ENCODE results near the gene ST3GAL6.

The ST3GAL6 gene

GRCh38 chr3:98777286-98777685 is 14.1 kb downstream of the ST3GAL6 start:
- no peak for DNase-seq (ENCODE audit: low spot score)

DNA sequence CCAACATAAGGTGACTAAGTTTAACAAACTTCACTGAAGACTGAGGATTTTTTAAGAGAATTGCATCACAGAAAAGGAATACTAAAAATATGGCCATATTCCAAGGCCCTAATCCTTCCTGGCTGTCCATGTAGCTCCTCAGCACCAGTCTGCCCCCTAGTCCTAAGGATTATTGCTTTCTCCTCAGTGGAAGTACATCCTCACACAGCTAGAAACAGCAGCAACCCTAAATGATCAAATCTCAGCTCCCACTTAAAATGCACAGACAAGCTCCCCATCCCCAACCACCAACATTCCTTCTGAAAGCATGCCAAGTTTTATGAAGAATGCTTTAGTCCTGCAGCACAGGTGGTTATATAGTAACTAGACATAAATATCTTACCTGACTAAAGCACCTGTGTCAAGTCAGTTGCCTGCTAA is 14.7 kb downstream of the ST3GAL6 start:
- DNase-seq (ENCODE audit: low spot score), result no peak

GRCh38 chr3:98778383-98778782 is 15.2 kb downstream of the ST3GAL6 start:
- no peak for DNase-seq (ENCODE audit: low spot score)

GRCh38 chr3:98778852-98779413 is 15.8 kb downstream of the ST3GAL6 start:
- peak; percentile 79 for DNase-seq (ENCODE audit: low spot score)

- DNase-seq (ENCODE audit: low spot score), result no peak
Measured at GRCh38 chr3:98779541-98780335, 16.6 kb downstream of the ST3GAL6 start.

DNA sequence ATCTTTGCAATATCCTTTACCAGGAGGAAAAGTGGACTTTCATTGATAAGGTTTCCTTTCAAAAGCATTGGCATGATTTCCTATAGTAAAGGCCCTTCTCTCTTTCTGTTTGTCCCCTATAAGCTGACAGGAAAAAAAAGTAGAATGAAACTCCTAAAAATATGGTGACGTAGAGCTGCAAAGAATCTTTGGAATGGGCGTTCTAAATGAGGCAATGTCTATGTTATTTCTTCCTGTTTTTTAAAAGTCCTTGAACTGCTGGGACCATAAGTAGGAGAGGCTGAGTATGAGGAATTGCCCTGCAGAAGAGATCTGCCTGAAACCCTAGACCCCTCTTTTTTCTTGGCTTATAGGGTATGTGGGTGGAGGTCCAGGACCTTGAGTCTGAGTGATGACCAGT is 17.2 kb downstream of the ST3GAL6 start:
- DNase-seq (ENCODE audit: low spot score), result no peak

- no peak for DNase-seq (ENCODE audit: low spot score)
Measured at GRCh38 chr3:98782824-98783500, 19.8 kb downstream of the ST3GAL6 start.

DNA sequence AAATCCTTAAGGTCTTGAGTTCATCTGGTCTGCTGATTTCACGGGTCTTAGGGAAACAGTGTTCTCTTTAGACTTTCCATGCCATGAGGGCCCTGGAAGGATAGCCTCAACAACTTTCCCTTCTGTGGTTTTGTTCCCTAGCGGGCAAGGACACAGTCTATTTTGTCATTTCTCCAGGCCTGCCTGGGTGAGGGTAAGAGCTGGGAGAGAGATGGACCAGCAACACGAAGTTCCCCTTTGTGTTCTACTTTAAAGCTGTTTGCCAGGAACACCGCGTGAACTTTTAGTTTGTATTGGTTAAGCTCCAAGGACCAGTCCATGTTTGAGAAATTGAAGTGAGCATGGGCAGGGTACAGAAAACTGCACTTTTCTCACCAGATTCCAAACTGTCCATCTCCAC is 20.9 kb downstream of the ST3GAL6 start:
- DNase-seq (ENCODE audit: low spot score), result no peak

- DNase-seq (ENCODE audit: low spot score), result no peak
Measured at GRCh38 chr3:98784666-98785600, 21.8 kb downstream of the ST3GAL6 start.

DNA sequence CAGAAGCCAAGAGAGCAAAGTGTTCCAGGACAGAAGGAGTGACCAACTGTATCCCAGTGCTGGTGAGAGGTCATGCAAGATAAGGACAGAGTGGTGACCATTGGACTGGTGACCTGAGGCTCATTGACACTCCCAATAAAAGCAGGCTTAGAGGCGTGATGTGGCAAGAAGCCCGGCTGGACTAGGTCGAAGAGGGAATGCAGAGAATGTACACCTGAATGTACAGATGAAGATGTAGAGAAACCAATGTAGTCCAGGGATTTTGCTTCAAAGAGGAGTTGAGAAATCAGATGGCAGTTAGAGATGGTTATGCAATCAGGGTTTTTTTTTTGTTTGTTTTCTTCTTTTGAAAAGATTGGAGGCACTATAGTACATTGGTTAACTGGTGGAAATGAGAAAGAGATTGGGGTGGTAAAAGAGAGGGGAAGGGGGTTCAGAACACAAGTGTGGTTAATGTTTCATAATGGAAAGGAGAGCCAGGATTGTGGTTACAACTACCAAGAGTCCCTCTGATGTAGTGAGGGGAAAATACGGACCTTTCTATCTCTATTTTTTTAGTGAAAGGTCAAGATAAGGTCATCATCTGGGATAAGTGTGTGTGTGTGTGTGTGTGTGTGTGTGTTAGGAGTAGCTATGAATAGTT is 23.3 kb downstream of the ST3GAL6 start:
- DNase-seq (ENCODE audit: low spot score), result no peak

- DNase-seq (ENCODE audit: low spot score), result no peak
Measured at GRCh38 chr3:98787181-98787580, 24.0 kb downstream of the ST3GAL6 start.

GRCh38 chr3:98788651-98789050 is 25.5 kb downstream of the ST3GAL6 start:
- no peak for DNase-seq (ENCODE audit: low spot score)

DNA sequence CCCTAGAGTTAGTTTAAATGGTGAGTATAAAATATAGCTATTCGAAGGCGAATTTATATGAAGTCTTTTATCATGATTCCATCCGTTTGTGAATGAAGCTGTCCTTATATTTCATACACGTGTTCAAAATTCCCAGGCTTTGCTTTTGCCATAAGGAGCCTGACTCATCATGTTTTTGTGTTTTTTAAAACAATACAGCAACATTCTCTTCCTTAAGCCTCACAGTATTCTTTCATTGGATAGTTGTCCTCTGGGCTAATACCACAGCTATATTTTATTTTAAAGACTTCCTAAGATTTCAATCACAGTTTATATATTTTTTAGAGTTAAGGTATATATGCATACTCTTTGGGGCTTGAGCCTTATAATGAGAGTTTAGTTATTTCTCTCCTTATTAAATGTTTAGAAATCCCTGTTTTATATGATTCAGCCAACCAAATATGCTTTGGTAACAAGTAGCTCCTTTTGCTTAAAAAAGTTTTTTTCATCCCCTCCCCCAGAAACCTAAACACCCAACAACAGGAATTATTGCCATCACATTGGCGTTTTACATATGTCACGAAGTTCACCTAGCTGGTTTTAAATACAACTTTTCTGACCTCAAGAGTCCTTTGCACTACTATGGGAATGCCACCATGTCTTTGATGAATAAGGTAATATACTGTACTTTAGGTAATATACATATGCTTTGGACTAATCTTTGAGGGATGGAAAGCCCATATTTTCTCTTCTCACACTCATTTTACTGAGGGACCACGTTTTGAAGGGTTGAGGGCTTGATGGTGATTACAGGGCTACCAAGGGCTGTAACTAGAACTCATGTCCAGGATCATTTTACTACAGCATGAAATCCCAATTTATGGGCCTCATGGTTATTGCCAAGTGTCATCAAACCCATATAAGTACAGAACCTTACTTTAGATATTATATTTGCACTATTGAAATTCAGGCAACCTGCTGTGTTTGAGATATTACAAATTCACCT is 28.5 kb downstream of the ST3GAL6 start:
- DNase-seq (ENCODE audit: low spot score), result peak; percentile 28

DNA sequence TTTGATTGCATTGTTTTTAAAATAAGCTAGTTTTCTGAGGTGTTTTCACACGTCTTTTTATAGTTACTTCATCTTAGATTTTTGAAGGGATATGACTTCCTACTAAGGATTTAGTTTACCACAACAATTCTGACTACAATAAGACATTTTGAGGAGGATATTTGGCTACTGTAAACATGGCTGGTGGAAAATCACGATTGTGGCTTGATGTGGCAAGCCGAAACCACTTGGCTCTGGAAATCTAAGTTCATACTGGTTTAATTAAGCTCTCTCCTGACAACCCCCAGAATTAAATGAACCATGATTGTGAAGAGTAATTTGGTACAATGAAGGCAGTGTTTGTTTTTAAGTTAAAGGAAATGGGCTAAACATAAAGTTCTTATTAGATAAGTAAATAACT is 30.8 kb downstream of the ST3GAL6 start:
- DNase-seq (ENCODE audit: low spot score), result no peak

- DNase-seq (ENCODE audit: low spot score), result no peak
Measured at GRCh38 chr3:98796334-98796733, 33.2 kb downstream of the ST3GAL6 start.

DNA sequence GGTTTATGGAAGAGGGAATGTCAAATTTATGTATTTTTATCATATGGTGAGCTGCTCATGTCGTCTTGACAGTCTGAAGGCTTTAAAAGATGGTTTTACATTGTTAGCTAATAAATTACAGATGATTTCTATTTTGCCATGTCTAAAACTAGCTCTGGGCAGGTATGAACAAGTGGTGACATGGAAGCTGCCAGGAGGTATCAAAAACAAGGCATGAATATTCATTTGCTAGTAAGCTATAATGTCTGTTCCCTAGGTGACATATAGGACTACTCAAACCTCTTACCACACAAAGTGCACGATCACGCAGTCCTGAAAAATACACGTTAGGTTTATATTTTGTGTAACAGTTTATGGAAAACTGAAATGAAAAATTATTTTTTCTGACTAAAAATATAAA is 34.8 kb downstream of the ST3GAL6 start:
- DNase-seq (ENCODE audit: low spot score), result no peak

GRCh38 chr3:98798820-98799219 is 35.7 kb downstream of the ST3GAL6 start:
- no peak for DNase-seq (ENCODE audit: low spot score)

- no peak for DNase-seq (ENCODE audit: low spot score)
Measured at GRCh38 chr3:98799479-98799878, 36.3 kb downstream of the ST3GAL6 start.

GRCh38 chr3:98800401-98800800 is 37.3 kb downstream of the ST3GAL6 start:
- DNase-seq (ENCODE audit: low spot score), result no peak

DNA sequence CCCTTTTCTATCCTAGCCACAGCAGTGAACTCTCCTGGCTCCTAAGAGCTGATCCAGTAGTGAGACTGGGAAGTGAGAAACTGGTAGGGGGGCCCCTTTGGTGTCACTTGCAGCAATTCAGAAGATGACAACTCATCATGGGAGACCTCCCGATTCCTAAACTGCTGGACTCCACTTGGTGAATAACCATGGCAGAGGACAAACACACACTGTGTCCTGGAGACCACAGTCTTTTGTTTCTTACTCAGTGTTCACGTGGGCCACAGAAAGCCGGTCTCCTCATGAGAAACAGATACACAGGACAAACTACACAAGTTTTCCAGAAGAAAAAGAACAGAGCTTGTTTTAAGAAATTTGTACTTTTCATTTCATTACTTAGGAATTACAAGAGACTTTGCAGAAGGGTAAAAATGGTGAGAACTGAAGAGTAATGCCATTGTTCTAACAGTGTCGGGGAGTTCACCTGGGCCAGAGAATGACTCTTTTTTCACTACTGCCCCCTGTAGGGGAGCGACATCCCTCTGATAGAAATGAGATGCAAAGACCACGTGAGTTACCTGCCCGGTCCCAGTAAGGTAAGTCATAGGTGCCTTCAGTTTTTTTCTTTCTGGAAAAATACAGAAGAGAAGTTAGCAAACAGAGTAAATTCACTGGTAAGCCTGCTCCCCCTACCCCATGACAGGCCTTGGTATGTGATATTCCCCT is 38.1 kb downstream of the ST3GAL6 start:
- DNase-seq (ENCODE audit: low spot score), result no peak

Measured in SW480 (cell line).